HG02840 (cell line): Measurements from ENCODE around the gene FOXD3.

ENCODE experiments used
- ATAC-seq: cut with Tn5 transposase; IDR thresholded peaks from one replicate; pipeline ENCODE4 v1.9.1; 2021; ENCODE audit warnings: mild to moderate bottlenecking, moderate library complexity, moderate number of reproducible peaks; ENCODE audit not compliant: unreplicated experiment, low FRiP score

The FOXD3 gene

DNA sequence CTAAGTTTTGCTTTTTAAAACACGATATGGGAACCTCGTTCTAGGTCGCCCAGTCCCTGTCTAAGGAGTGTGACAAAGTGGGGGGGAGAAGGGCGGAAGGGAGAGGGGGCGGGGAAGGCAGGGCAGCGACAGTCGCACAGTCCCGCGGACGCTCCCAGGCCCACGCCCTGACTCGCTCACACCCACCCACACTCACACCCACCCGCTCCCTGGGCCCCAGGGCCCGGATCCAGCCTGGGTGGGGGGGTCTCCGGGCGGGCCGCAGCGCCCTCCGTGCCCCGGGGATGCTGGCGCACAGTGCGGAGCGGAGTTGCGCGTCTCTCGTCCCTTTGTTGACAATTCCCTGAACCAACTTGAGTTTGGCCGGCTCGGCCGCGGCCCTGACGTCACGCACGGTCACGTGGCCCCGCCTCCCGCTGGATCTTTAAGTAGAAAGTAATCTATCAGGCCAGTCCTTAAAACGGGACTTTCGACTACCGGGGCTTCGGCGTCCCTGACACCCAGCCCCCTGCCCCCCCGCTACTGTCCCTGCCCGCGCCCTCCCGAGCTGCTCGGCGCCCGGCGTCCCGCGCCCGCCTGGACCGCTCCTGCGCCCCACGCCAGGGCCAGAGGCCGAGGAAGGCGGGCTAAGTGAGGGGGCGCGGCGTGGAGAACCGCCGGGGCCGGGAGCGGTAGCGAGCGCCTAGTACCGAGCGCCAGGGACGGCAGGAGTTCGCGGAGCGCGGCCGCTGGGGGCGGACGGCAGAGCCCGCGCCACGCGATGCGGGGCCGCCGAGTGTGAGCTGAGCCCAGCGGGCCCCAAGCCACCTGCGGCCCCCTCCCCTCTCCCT is at the start of gene FOXD3:
FOXD3 (plus strand) TSS at position 454 of the 830 bp plus-strand sequence. CDS start 492 bp downstream, outside the sequence.
- ATAC-seq: no peak

DNA sequence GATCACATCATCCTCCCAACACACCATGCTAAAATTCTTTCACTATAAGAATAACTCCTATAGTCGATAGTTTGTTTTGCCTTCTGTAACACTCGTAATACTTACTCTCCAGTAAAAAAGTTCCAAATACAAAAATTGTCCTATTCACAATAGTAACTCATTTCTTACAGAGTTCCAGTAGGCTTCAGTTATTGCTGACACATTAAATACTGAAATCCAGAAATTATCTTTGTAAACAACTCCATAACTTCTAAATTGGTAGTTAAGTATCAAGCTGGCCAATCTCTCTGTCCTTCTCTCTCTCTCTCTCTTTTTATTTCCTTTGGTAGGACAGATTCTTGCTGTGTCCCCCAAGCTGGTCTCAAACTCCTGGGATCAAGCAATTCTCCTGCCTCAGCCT is 49.6 kb upstream of the FOXD3 start:
- ATAC-seq: no peak

DNA sequence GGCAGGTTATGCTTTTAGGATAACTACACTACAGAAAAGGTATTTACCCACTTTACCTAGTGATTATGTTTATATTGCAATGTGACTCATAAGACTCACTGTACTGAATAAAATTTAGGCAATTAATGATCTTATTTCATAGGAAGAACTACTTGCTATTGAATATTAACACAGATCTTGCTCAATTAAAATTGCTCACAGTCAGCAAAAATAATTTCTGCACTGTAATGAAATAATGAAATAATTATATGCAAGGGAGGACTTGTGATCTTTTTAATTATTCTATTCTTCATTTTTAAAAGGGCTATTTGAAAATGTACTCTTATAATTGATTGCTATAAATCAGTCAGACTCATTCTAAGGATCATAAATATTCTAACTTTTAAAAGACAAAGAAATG is 48.0 kb upstream of the FOXD3 start:
- ATAC-seq: no peak

DNA sequence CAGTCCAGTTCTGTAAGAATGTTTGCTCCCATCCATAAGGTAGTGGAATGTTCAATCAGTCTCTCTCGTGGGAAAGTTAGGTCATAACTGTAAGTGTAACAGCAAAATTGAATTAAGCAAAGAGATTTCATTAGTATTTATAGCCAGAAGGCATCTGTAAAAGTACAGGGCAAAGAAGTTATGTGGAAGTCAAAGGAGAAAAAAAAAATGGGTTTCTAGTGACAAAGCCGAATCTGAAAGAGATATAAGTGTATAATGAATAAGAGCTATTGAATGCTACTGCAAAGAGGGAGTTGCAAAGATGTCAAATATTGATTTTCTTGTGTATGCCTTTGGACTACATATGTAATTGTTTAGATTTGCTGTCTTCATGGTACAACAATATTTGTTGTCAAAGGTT is 47.4 kb upstream of the FOXD3 start:
- no peak for ATAC-seq

DNA sequence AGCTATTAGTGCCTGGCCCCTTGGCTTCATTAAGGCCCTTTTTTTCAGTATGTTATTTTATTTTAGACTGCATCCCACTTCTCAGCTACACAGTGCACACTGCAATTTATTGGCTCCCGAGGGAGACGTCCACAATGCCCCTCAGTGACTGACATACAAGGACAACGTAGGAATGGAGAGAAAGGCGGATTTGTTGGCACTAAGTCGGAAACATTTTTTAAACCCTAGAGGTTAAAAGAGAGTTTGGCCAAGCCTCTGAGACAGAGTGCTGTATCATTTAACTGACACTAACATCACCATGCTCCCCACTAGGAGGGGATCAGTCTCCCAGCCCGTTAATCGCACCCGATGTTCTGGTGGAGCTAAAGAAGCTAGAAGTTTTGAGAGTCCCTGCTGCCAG is 45.7 kb upstream of the FOXD3 start:
- ATAC-seq: no peak

DNA sequence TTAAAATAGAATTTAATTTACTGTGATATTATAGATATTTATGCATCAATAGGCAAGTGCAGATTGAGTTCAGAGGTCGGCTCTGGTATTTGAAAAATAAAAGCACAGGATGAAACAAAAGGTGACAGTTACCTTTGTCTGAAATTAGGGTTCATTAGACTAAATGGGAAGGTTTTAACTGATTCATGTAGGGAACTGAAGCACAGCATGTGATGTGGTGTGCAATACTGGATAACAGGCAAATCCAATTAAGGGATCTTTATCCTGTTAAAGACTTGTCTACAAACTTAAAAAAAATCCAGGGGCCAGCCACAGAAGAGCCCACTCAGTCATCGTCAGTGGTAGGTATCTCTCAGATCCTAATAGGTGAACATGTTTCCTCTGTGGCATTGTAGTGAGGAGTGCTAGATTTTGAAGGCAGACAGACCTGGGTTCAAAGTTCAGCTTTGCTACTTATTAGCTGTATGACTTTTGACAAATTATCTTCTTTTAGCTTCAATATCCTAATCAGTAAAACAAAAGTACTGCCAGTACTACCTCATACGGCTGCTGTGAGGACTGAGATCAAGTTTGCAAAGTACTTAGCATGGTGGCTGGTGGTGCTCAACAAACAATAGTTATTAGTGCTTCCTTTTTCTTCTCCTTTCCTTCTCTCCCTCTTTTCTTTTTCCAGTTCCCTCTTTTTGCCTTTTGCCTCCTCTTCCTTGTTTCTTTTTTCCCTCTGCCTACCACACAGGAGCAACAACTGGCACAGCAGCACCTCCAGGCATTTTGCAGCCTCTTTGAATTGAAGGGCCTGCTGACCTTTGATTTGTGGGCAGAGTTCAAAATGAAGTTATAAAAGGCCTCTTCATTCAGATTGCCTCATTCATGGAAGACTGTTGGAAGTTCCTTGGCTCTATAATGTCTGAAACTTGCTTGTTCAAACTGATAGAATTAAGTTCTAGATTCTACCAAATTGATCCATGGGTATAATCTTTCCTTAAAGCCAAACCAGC is 44.9 kb upstream of the FOXD3 start:
- no peak for ATAC-seq

DNA sequence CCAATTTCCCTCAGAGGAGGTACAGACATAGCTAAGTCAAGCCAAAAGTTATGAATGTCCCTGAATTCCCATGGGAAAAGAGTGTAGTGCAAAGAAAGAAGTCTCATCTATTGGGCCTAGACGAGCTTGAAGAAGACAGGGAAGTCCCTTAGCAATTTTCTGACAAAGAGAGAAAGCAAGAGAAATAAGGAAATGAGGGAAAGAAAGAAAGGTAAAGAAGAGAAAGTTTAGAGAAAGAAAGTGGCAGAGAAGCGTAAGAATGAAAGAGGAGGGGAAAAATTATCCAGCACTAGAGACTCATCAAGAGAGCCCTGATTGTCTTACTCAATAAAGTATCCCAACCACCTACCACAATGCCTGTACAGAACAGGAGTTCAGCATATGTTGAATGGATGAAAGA is 40.6 kb upstream of the FOXD3 start:
- no peak for ATAC-seq

DNA sequence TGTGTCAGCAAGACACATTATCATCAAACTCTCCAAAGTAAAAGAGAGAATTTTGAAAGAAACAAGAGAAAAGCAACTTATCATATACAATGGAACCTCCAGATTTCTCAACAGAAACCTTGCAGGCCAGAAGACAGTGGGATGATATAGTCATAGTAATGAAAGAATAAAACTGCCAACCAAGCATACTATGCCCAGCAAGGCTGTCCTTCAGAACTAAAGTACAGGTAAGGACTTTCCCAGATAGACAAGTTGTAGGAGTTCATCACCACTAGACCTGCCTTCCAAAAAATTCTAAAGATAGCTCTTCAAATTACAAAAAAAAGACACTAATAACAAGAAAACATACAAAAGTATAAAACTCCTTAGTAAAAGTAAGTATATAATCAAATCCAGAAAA is 33.2 kb upstream of the FOXD3 start:
- no peak for ATAC-seq

DNA sequence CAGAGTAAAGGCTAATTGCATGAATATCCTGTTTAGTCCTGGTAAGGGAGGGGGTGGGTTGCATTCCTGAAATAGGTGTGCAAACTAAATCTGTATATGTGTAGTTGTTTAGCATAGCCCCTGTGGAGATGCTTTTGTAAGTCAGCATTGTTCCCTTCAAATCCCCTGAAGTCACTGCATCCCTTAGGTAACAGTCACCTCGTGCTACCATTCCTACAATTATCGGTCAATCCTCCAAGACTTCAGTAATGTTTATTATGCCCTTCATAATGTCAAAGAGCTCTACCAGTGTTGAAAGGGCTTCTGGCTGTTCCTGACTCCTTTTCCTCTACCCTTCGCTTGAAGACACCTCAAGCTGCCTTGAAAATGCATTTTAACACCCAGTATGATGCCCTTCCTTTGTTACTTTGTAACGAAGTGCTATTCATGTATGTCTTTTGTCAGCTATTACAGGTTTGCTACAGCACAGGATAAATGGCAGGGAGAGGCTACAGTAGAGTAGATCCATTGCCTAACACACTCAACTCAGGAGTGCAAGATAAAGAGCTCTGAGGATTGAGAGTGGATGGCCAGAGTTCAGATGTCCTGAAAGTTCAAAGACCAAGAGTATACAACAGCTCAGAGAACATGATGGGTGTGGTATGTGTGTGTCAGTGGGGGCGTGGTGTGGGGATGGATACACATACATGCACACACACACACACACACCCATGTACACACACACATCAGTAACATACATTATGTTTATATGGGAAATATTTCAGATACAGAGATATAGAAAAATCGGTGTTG is 27.4 kb upstream of the FOXD3 start:
- ATAC-seq: no peak

DNA sequence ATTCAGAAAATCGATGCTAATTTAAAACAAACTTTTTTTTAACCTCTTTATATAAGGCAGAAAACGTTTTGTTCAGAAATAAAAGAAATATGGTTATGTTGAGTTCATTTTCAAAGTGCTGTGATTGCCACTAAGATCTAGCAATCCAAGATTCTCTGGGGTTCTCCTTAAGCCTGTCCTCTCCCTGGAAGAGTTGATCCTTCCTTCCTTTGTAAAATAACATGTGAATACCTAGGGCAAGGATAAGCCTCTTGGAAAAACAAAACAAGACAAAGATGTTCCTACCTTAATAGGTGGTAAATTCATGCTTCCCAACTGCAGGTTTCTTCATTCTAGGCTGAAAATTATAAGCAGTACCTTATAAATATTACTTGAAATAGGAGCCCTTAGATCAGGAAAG is 18.0 kb upstream of the FOXD3 start:
- ATAC-seq: no peak

DNA sequence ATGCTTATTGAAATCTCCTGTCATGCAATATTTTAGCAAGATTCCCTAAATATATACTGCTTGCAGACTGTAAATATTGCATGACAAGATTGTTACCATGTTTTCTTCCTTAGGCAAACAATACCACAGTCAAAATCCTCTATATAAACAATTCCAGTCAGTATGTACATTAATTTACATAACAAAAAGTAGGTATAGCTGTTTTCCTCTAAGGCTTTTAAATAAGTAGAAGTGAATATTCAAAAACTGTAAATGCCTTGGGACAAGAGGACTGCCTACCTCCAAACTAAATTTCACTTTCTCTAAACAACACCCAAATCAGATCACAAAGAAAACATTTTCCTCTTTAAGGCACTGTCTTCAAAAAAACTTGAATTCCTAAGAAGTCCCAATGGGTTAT is 17.3 kb upstream of the FOXD3 start:
- ATAC-seq: no peak

DNA sequence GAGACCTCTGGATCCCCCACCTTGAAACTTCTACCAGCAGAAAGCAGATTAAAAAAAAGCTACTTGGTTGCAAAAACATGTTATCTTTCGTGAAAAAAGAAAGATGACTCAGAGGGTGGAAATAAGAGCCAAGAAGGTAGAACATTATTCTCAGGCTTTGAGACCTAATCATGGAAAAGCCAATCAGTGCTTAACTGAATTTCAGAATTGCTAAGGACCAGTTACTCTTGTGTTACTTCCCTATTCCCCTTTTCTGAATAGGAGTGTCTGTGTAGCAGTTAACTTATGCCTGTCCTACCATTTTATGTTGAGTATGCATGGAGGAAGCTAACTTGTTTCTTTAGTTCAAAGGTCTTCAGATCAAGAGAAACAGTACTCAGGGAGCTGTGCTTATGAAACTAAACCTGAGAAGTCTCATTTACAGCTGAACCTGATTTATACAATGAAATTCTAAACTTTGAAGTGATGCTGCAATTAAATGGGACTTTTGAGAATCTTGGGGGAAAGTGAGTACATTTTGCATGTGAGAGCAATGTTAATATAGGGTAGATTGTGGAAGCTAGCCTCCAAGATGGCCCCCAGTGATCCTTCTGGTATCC is 15.1 kb upstream of the FOXD3 start:
- ATAC-seq: no peak

DNA sequence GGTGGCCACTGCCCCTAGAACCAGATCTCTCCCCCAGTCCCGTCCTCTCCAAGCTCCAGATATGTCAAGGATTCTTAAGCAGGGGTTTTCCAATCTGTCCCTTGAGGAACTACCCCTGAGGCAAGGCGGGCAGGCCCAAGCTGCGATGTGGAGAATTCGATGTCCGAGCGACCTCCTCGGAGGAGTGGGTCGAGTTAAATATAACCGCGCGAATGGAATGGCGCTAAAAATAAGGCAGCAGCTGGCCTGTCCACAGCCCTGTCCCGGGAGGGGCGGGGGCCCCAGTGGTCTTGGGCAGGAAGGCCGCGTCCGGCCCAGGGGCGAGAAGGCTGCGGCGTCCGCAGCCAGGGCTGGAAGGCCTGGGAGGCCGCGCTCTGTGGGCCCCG is 5.8 kb upstream of the FOXD3 start:
- peak; percentile 4 for ATAC-seq

DNA sequence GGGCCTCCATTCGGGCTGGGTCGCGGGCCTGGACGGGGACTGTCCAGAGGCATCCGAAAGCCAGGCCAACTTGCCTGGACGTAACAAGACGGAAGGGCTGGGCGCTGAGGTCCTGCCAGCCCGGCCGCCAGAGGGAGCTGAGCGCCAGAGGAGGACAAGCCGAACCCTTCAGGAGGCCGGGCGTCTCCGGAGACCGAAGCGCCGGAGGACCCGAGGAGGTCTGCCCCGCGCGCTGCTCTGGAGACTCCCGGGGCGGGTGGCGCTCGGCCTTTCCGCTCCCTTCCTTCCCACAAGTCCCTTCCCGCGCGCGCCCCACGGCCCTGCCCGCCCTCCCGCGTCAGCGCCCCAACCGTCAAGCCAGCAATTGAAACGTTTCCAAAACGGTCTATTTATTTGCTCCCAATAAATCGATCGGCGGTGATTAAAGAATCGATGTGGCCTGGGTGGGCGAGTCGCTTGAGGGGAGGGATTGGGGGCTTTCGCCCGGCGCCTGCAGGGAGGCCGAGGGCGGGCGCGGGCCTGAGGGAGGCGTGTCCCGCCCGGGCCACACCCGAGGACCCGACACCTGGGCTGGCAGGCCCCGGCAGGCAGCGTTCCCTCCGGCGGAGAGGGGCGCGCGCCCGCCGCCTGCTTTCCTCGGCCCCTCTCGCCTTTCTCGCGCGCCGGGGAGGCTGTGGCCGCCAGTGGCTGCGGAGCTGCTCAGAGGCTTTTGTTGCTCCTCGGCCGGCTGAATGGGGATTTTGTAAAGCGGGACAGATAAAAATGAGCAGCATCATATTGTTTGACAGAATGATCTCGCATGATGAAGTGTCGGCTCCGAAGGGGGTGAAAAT is 5.2 kb upstream of the FOXD3 start:
- ATAC-seq: peak; percentile 72

DNA sequence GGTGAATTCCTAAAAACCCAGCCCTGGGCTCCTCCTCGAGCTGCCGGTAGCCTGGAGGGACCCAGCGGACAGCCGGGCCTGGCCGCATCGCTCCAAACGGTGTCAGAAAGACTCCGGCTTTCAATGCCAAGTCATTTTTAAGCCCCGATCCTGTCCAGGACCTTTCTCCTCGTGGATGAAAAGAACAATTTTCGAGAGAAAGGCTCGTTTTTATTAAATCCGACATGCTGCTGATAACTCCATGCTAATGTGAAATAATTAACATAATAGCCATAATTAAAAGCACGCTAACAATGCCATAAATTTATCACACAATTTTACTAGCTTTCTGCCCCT is 4.6 kb upstream of the FOXD3 start:
- ATAC-seq: no peak

DNA sequence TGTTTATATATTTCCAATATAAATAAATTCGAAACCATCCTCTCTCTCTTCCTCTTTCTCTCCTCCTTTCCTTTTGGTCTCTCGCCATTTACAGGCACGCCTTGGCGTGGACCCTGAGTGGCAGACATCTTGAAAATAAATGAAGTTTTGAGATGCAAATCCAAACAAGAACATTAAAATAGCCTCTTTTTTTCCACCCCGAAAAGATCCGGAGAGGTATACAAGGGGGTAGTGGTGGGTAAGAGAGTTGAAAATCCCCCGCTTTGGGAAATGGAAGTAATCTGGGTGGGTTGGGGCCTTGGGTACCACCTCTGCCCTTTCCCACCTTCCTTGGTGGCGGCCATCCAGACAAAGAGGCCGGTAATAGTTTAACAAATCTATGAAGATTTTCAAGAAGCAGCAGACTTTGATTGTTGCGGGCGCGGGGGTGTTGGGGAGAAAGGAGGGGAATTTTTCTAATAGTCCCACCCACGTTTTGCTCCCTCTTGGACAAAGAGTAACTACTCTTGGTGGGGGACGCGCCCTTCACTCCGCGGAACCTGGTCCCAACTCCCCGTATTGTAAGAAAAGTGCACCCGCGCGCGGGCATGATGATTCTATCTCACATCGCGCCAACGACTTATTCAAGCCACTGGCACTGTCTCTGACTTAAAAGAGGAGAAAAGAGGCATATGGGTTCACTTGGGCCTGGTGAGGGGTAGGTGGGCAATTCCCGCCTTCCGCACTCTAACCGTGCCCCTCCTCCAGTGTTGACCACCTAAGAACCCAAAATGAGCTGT is 4.0 kb upstream of the FOXD3 start:
- no peak for ATAC-seq

DNA sequence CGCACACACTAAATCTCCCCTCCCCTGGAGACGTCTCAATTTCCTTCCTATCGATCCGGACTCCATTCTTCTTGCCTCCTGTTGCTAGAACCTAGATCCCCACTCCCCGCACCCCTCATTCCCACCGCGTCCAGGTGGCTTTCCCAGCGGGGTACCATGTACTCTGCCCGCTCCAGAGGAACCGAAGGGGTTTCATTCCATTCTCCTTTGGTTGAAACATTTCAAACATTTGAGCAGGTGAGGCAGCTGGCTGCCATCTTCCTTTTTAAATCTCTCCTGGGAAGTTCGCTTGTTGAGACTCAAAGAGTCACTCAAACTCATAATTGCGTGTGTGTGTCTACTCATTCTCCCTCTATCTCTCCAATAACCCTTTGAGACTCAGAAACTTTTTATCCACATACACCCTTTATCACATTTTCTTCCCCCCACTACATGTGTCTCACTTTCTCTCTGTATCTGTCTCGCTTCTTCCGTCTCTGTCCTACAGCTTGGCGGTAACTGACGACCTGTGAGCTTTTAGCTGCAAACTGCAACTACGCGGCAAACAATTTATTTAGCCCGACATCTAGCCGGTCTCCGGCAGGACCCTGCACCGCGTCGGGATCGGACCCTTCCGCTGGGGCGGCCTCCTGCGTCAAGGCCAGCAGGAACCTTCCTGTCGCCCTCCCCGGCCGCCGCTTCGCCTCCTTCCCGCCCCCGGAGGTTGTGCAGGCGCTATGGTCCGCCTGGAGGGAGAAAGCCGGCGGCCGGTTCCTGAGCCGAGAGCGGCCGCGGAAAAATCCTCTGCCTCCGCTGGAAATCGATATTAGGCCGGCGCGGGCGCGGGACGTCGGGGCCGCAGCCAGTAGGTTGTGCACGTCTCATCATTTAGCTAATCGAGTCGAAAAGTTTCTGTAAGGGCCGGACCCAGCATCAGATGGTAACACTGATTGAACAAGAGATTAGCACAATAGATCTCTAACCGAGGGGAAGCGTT is 3.0 kb upstream of the FOXD3 start:
- ATAC-seq: no peak
